Omental fat pad (tissue), 4 donors: ENCODE data around the gene CYB5RL. TPM values are rescaled to one million over a fixed set of nuclear protein-coding genes. Genes with fewer than 3 reads are reported as not detected.
"Not testable (repeated sequence)": the region's sequence is repeated elsewhere in the genome, so short reads cannot be mapped to it uniquely, and the experiment has no call there.

Experiments
- ATAC-seq: fragments of 150-250 bp; one replicate; pipeline ENCODE4 v1.9.1; 2016; ENCODE audit warnings: mild to moderate bottlenecking, moderate library complexity; ENCODE audit not compliant: low FRiP score
- DNase-seq: peaks from one replicate; pipeline ENCODE4 v3.0.0-alpha.2; 2019; ENCODE audit warnings: low spot score
- total RNA-seq, 4 donors: library from RNA; depleted of rRNA; stranded (reverse); fragments of >200 nt; gene quantifications; one replicate each; pipeline ENCODE4 v1.1.0, GENCODE V29; 2016
- TF ChIP-seq, protein P1 (sequence below), 3 donors: fragments of 450-650 bp; IDR thresholded peaks; one replicate each; pipeline ENCODE4 v1.5.1; 2016 to 2017; ENCODE audit warnings: antibody characterized with exemption in 3 of 3, mild to moderate bottlenecking in 3 of 3, moderate library complexity in 2 of 3

CYB5RL gene
- total RNA-seq, 4 donors from 2014 or later: 3.1 to 7.1 (median 4.1) TPM

DNA sequence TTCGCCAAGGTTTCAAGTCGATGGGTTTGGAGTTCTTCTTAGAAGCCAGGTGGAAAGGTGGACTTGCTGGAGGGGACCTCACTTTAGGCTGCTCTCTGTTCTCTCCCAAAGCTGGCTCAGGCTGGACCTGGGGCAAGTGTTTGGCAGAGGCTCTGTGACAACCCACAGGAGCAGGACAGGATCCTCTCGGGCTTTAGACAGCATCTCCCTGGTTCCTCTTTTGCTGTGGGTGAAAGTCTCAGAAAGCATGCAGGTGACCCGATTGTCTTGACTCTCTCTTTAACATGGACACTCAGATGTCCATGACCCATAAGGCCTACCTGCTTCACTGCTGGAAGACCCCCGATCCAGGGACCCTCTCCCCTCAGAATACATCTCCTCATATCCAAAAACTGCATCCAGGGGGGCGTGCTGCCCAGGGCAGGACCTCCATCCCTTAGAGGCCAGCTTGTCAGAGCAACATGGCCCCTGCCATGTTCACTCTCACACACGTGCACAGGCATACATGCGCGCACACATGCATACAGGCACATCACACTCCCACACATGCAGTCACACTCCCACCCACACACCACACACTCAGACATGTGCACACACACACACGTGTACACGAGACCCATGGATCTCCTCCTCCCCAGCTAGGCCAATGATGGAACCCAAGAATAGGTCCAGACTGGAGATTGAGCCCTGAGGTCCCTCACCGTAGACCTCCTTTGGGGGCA, 21.4 kb upstream of the CYB5RL start:
- DNase-seq (no peak), ATAC-seq (no peak)
- TF ChIP-seq, protein P1, sequence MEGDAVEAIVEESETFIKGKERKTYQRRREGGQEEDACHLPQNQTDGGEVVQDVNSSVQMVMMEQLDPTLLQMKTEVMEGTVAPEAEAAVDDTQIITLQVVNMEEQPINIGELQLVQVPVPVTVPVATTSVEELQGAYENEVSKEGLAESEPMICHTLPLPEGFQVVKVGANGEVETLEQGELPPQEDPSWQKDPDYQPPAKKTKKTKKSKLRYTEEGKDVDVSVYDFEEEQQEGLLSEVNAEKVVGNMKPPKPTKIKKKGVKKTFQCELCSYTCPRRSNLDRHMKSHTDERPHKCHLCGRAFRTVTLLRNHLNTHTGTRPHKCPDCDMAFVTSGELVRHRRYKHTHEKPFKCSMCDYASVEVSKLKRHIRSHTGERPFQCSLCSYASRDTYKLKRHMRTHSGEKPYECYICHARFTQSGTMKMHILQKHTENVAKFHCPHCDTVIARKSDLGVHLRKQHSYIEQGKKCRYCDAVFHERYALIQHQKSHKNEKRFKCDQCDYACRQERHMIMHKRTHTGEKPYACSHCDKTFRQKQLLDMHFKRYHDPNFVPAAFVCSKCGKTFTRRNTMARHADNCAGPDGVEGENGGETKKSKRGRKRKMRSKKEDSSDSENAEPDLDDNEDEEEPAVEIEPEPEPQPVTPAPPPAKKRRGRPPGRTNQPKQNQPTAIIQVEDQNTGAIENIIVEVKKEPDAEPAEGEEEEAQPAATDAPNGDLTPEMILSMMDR (IDR thresholded peaks at IDR 0.05): no peak

DNA sequence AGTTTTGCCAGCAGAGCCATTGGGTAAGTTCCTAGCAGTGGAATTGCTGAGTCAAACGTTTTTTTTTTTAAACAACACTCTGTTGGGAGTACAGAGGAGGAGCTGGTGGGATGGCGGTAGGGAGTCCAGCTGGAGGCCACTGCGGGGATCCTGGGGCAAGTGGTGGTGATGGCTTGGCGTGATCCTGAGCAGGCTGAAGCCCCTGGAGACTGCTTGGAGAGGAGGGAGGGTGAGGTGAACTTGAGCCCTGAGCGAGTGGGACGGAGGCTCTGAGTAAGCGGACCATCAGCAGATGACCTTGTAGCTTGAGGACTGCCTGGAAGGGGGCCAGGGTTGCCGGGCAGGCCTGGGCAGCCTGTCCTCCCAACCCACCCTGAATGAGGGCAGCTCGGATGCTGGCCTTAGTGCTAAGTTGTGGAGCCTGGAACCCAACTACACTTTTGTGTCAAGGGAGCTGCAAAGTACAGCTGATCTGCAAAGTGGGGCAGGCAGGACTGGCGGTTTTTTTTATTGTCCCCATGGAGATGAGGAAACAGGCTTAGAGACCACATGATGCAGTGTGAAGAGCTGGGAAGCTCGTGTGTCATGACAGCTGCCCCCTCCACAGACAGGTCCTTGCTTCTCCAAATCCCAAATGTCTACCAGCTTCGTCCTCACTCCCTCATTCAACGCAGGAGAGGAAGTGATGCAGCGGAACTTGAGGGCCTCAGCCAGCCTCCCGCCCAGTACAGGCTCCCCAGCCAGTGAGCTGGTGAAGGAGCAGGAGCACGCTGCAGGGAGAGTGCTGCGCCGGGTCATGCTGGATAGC, 20.4 kb upstream of the CYB5RL start:
- ATAC-seq (peak; percentile 35), DNase-seq (no peak)
- TF ChIP-seq, protein P1 (IDR thresholded peaks at IDR 0.05): no peak

DNA sequence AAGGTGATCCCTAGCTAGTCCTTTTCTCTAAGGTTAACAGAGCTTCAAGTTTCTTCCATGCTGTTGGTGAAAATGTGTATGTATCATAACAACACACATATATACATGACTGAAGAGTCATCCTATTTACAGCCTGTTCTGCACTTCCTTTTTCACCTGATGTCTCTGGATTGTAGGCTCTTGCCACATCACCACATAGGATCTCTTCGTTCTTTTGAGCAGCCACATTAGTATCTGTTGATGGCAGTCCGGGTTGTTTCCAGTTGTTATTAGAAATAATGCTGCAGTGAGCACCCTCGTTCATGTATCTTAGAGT, 19.8 kb upstream of the CYB5RL start:
- TF ChIP-seq, protein P1 (IDR thresholded peaks at IDR 0.05): no peak
- no peak for DNase-seq
- peak; percentile 6 for ATAC-seq

DNA sequence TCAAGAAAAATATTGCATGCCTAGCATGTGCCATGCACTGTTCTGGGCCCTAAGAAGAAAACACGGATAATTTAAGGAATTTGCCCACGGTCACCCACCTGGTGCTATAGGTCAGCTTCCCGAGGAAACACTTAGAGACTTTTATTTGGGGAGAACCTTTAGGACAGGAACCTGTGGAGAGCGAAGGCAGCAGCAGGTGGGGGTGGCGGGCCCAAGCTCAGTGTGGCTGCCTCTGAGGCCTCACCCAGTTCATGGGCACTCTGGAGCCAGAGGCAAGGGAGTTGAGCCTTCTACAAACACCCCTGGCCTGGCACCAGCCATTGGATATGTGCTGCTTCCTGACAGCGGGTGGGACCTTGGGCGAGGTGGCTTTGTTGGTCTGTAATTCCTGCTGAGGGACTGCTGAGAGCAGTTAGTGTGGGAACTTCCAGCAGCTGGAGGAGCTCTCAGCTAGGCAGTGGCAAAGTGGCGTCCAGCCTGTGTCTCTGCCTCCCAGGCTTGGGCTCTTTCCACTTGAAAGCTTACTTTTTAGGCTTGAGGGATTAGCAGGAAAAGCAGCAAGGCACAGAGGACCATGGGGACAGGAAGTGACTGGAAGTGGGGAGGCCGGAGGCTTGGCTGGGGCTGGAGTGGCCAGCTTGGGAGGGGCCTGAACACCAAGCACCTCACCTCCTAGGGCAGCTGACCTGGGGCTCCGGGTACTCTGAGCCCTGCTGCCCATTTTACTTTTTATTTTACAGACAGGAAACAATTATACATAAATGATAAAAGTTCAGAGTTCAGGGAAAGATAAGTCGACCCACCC, 19.3 kb upstream of the CYB5RL start:
- ATAC-seq: no peak
- DNase-seq: no peak

DNA sequence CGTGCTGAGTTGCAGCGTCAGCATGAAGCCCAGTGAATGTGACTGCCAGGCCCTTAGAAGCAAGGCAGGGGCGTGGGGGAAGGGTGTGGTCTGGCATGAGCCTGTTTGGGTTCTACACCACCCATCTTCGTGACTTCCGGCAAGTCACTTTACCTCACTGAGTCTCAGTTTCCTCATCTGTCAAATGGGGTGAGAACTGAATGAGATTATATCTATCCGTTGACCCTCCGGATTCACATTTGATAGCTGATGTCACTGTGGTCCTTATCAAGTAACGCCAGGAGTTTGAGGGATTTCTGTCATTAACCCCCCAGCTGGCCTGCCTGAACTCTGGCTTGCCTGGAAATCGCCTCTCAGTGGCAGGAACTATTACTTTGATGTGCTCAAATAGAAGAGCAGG, 15.7 kb upstream of the CYB5RL start:
- DNase-seq (no peak), ATAC-seq (no peak)
- TF ChIP-seq, protein P1 (IDR thresholded peaks at IDR 0.05): no peak

More for the DNA sequence above, 19.3 kb upstream of the CYB5RL start:
- TF ChIP-seq, protein P1 (IDR thresholded peaks at IDR 0.05): no peak

DNA sequence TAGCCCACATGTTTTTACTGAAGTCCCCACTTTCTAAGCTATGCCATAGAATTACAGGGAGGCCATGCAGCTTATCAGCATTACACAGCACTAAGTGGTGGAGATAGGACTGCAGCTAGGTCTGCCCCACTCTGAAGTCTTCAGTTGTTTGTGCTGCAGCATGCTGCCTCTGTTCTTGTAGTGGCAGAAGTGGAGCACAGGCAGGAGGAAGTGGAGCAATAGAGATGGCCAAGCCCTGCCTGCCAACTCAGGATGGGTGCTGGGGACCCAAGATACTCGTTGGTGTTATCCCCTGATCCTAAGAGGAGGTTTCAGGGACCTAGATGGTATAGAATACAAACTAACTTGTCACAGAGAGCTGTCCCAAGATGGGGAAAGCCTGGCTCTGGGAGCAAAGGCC, 13.0 kb upstream of the CYB5RL start:
- no peak for DNase-seq
- TF ChIP-seq, protein P1 (IDR thresholded peaks at IDR 0.05): no peak
- no peak for ATAC-seq

DNA sequence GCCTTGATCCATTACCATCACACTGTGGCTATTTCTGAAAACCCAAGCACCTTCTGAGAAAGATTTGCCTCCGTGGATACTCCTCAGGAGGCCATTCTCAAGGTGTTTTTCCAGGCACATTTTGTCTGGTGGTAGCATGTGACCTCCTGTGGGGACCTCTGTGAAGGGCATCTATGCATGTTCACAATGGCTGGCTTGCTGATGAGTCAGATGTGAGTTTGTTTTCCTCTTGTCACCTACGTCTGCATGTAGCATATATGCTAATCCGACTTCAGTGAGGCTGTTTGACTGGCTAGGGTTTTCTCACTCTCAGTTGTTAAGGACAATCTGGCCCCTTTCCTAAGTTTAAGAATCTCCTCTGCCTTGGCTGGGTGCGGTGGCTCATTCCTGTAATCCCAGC, 8.1 kb upstream of the CYB5RL start:
- not testable (repeated sequence) for DNase-seq

More for the DNA sequence above, 8.1 kb upstream of the CYB5RL start:
- not testable (repeated sequence) for ATAC-seq
